Astrocyte of the spinal cord (primary cell): ENCODE measurements around the gene WAS.
"Not testable (repeated sequence)": the region's sequence is repeated elsewhere in the genome, so short reads cannot be mapped to it uniquely, and the experiment has no call there.

Experiments used
- DNase-seq: peaks from one replicate; pipeline ENCODE4 v3.0.0; 2011; ENCODE audit warnings: low read depth, low spot score
- H3K4me3 ChIP-seq: 2 replicates; pipeline ENCODE4 v1.5.1; 2011; ENCODE audit warnings: low read depth, mild to moderate bottlenecking, low read length, moderate library complexity
- CTCF ChIP-seq: IDR thresholded peaks from 2 replicates; pipeline ENCODE4 v1.5.1; 2012; ENCODE audit warnings: low read depth, mild to moderate bottlenecking, low read length, inconsistent platforms
- in situ Hi-C: cut with HindIII; loops from 2 replicates; pipeline ENCODE4 v1.10.0; 2017; ENCODE audit warnings: low sequenced_read_pairs

WAS gene

GRCh38 chrX:48676893-48677270 lies 6.7 kb upstream of the WAS start:
- TF ChIP-seq CTCF: no peak
- H3K4me3 ChIP-seq: peak overlapping the region; percentile 70
- in situ Hi-C loops: no loop called here
- DNase-seq: no peak

GRCh38 chrX:48677516-48677915 lies 6.1 kb upstream of the WAS start:
- no peak for TF ChIP-seq CTCF
- H3K4me3 ChIP-seq: no peak overlapping the region
- in situ Hi-C loops: no loop called here
- DNase-seq: no peak

- DNase-seq, in situ Hi-C loops, H3K4me3 ChIP-seq: not testable (repeated sequence)
Measured at GRCh38 chrX:48680467-48680866, 3.1 kb upstream of the WAS start.

- DNase-seq, H3K4me3 ChIP-seq, in situ Hi-C loops: not testable (repeated sequence)
Measured at GRCh38 chrX:48680925-48681324, 2.7 kb upstream of the WAS start.

GRCh38 chrX:48681539-48682183 lies 1.9 kb upstream of the WAS start:
- TF ChIP-seq CTCF: no peak
- no peak overlapping the region for H3K4me3 ChIP-seq
- DNase-seq: no peak
- in situ Hi-C loops: no loop called here

GRCh38 chrX:48682795-48683194 lies 804 bp upstream of the WAS start:
- H3K4me3 ChIP-seq, DNase-seq, in situ Hi-C loops: not testable (repeated sequence)

GRCh38 chrX:48684134-48684533 lies 535 bp downstream of the WAS start:
- no peak overlapping the region for H3K4me3 ChIP-seq
- TF ChIP-seq CTCF: no peak
- in situ Hi-C loops: no loop called here
- no peak for DNase-seq

- no peak for TF ChIP-seq CTCF
- H3K4me3 ChIP-seq: no peak overlapping the region
- in situ Hi-C loops: no loop called here
- no peak for DNase-seq
Measured at GRCh38 chrX:48685416-48685815, 1.8 kb downstream of the WAS start.
